Activated CD4-positive, alpha-beta T cell treated with anti-CD3 and anti-CD28 coated beads, Interleukin-2, amount 50 U/mL, for 1 hour (primary cell): Measurements from ENCODE around the gene SLC29A2.

Experiments used
- DNase-seq: peaks from one replicate; pipeline ENCODE4 v3.0.0-alpha.2; 2020

Gene SLC29A2

GRCh38 chr11:66315921-66316811, 55.4 kb downstream of the SLC29A2 start:
- no peak for DNase-seq

GRCh38 chr11:66315498-66315885, 56.1 kb downstream of the SLC29A2 start:
- DNase-seq: no peak

GRCh38 chr11:66314561-66315497, 56.7 kb downstream of the SLC29A2 start:
- no peak for DNase-seq

- no peak for DNase-seq
Measured at GRCh38 chr11:66314186-66314501, 57.4 kb downstream of the SLC29A2 start.

- no peak for DNase-seq
Measured at GRCh38 chr11:66313321-66314185, 58.0 kb downstream of the SLC29A2 start.

GRCh38 chr11:66312549-66313320, 58.8 kb downstream of the SLC29A2 start:
- DNase-seq: peak; percentile 100
